ENCODE results near the gene PADI3.

The PADI3 gene

DNA sequence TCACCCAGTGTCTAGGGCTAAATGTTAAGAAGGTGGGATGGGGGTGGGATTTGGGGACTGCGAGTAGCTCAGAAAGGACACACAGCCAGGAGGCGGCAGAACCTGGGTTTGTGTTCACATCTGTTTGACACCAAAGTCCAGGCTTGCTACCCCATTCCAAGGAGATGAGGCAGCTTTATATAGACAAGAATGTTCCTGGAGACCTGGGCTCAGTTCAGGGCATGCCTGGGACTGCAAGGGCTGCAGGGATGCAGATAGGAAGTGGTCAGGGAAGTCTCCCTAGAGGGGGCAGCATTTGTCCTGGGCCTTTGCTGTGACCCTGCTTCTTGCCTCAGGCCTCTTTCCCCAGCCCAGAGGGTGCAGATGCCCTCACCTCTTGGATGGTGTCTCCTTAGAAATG lies 16.3 kb downstream of the PADI3 start:
- Histone ChIP-seq H3K9me3 (ENCODE audit: low read length) (no peaks in the 10 kb centered on the region), H4K20me1 (ENCODE audit: insufficient read depth, low read length) (no peaks in the 10 kb centered on the region), H3K79me2 (ENCODE audit: insufficient read depth, low read length) (no peaks in the 10 kb centered on the region), H3K27ac (ENCODE audit: low read depth, low read length, poor library complexity, severe bottlenecking) (no peak overlapping the region), H3K4me3 (ENCODE audit: low read depth, low read length, poor library complexity, severe bottlenecking) (no peak overlapping the region), H3K9ac (ENCODE audit: low read length) (no peak overlapping the region), H3K27me3 (ENCODE audit: insufficient read depth, low read length) (no peaks in the 10 kb centered on the region; the same call in 1 of the 2 replicates), H3F3A (ENCODE audit: insufficient read depth, low read length) (no peaks in the 10 kb centered on the region), H3K36me3 (ENCODE audit: insufficient read depth, low read length) (no peaks in the 10 kb centered on the region), H3K4me2 (ENCODE audit: low read length) (no peak overlapping the region), H2AFZ (ENCODE audit: low read length) (no peak overlapping the region), H3K9me2 (ENCODE audit: low read depth, low read length) (no peaks in the 10 kb centered on the region), H3K4me1 (ENCODE audit: insufficient read depth, low read length, severe bottlenecking) (no peaks in the 10 kb centered on the region)
- TF ChIP-seq EZH2 (IDR thresholded peaks at IDR 0.05; ENCODE audit: borderline replicate concordance, low read length) = no peak
- TF ChIP-seq, protein P1, sequence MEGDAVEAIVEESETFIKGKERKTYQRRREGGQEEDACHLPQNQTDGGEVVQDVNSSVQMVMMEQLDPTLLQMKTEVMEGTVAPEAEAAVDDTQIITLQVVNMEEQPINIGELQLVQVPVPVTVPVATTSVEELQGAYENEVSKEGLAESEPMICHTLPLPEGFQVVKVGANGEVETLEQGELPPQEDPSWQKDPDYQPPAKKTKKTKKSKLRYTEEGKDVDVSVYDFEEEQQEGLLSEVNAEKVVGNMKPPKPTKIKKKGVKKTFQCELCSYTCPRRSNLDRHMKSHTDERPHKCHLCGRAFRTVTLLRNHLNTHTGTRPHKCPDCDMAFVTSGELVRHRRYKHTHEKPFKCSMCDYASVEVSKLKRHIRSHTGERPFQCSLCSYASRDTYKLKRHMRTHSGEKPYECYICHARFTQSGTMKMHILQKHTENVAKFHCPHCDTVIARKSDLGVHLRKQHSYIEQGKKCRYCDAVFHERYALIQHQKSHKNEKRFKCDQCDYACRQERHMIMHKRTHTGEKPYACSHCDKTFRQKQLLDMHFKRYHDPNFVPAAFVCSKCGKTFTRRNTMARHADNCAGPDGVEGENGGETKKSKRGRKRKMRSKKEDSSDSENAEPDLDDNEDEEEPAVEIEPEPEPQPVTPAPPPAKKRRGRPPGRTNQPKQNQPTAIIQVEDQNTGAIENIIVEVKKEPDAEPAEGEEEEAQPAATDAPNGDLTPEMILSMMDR (IDR thresholded peaks at IDR 0.05; ENCODE audit: low read length) = no peak

DNA sequence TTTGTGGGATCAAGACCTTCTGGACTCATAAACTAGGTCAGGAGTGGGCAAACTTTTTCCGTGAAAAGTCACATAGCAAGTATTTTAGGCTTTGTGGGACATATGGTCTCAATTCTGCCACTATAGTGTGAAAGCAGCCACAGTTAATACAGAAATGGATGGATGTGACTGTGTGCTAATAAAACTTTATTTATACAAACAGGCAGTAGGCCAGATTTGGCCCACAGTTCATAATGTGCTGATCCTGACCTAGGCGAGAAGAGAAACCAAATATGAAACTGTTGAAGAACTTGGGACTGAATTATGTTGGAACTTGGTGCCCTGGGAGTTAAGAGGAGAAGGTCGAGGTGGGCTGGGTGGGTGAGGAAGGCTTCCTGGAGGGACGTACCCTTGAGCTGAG lies 17.1 kb downstream of the PADI3 start:
- Histone ChIP-seq H3K4me1 (ENCODE audit: insufficient read depth, low read length, severe bottlenecking) (no peaks in the 10 kb centered on the region), H3K4me2 (ENCODE audit: low read length) (no peak overlapping the region), H2AFZ (ENCODE audit: low read length) (no peak overlapping the region), H3K9me3 (ENCODE audit: low read length) (no peaks in the 10 kb centered on the region), H3K27me3 (ENCODE audit: insufficient read depth, low read length) (no peaks in the 10 kb centered on the region; the same call in 1 of the 2 replicates), H4K20me1 (ENCODE audit: insufficient read depth, low read length) (no peaks in the 10 kb centered on the region), H3F3A (ENCODE audit: insufficient read depth, low read length) (no peaks in the 10 kb centered on the region), H3K9ac (ENCODE audit: low read length) (no peak overlapping the region), H3K36me3 (ENCODE audit: insufficient read depth, low read length) (no peaks in the 10 kb centered on the region), H3K4me3 (ENCODE audit: low read depth, low read length, poor library complexity, severe bottlenecking) (no peak overlapping the region), H3K27ac (ENCODE audit: low read depth, low read length, poor library complexity, severe bottlenecking) (no peak overlapping the region), H3K79me2 (ENCODE audit: insufficient read depth, low read length) (no peaks in the 10 kb centered on the region), H3K9me2 (ENCODE audit: low read depth, low read length) (no peaks in the 10 kb centered on the region)
- no peak for TF ChIP-seq EZH2 (IDR thresholded peaks at IDR 0.05; ENCODE audit: borderline replicate concordance, low read length)
- TF ChIP-seq, protein P1 (IDR thresholded peaks at IDR 0.05; ENCODE audit: low read length) = no peak

DNA sequence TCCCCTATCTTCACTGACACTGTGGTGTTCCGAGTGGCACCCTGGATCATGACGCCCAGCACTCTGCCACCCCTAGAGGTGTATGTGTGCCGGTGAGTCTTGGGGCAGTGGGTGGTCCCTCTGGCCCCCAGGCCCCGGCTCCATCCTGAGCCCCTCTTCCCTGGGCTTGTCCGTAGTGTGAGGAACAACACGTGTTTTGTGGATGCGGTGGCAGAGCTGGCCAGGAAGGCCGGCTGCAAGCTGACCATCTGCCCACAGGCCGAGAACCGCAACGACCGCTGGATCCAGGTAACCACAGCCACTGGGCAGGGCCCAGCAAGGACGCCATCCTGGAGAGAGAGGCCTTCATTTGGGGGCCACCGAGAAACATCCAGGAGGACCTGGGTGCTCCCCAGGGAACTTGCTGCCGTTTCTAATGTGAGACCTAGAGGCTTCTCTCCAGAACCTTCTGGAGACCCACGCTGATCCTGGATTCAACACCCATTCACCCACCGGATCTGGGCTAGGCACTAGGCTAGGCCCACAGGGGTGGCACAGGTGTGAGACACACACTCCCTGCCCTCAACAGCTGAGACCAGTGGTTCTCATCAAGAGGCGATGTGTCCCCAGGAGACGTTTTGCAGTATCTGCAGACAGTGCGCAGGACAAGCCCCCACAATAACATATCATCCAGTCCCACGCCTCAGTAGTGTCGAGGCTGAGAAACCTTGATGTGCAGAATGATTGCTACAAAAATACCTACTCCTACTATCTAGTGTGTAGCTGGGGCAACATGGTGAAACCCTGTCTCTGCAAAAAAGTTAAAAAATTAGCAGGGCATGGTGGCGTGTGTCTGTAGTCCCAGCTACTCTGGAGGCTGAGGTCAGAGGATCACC lies 22.2 kb downstream of the PADI3 start:
- TF ChIP-seq EZH2 (IDR thresholded peaks at IDR 0.05; ENCODE audit: borderline replicate concordance, low read length) = no peak
- TF ChIP-seq, protein P1 (IDR thresholded peaks at IDR 0.05; ENCODE audit: low read length) = no peak
- Histone ChIP-seq H3K9me3 (ENCODE audit: low read length) (no peaks in the 10 kb centered on the region), H3K27me3 (ENCODE audit: insufficient read depth, low read length) (no peaks in the 10 kb centered on the region; the same call in 1 of the 2 replicates), H4K20me1 (ENCODE audit: insufficient read depth, low read length) (no peaks in the 10 kb centered on the region), H3K4me1 (ENCODE audit: insufficient read depth, low read length, severe bottlenecking) (no peaks in the 10 kb centered on the region), H3K27ac (ENCODE audit: low read depth, low read length, poor library complexity, severe bottlenecking) (no peak overlapping the region), H3K9ac (ENCODE audit: low read length) (no peak overlapping the region), H3K9me2 (ENCODE audit: low read depth, low read length) (no peaks in the 10 kb centered on the region), H3K79me2 (ENCODE audit: insufficient read depth, low read length) (no peaks in the 10 kb centered on the region), H3K4me3 (ENCODE audit: low read depth, low read length, poor library complexity, severe bottlenecking) (no peak overlapping the region), H3F3A (ENCODE audit: insufficient read depth, low read length) (no peaks in the 10 kb centered on the region), H3K36me3 (ENCODE audit: insufficient read depth, low read length) (no peaks in the 10 kb centered on the region), H3K4me2 (ENCODE audit: low read length) (no peak overlapping the region), H2AFZ (ENCODE audit: low read length) (no peak overlapping the region)

All from OCI-LY1 (cell line).